NCI-H1417 (cell line): ENCODE data around the gene LRRC9.
"Not testable (repeated sequence)": the region's sequence is repeated elsewhere in the genome, so short reads cannot be mapped to it uniquely, and the experiment has no call there.

ENCODE experiments used
- DNase-seq, 3 experiments: peaks; one replicate each; lab custom pipeline; 2025; lab: John Stamatoyannopoulos, UW

Gene LRRC9

GRCh38 chr14:59919570-59920377 is at the start of gene LRRC9:
LRRC9 (plus strand) TSS chr14:59920144.
- peak in 1 of 3 experiments; percentile 82 for DNase-seq

DNA sequence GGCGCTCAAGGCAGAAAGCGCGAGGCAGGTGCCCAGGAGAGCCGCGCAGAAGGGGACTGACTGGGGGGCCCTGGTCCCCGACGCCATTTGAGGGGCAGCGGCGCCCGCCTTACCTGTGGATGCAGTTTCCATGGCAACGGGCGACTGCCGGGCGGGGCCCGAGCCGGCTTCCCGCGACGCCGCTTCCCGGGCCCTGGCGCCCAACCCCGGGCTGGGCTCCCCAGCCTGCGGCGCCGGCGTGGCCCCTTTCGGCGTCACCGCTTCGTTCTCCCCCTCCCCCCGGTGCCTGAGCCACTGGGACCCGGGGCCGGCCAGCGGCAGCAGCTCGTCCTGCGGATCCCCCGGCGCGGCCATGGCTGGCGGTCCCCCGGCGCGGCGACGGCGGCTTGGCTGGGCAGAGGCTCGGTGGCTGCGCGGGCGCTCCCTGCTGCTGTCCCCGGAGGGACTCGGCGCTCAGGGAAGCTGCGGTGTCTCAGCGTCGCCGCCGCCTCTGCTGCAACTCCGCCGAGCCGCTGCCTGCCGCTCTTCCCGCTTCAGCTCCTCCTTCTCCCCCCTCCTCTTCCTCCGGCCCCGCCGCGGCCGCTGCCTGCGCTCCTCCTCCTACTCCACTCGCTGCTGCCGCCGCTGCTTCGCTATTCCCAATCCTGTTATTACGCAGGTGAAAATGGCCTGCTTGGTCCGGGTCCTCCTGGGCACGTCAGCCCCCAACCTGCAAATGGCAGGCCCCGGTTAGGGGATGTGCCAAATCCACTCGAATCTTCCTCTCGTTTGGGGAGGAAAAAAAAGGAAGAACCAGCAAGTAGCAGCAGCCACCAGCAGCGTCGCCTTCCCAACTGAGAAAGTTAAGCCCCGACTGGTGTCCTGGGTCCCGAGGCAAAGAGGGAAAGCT is 49.4 kb upstream of the LRRC9 start, which contains the start of gene RTN1:
Gene RTN1, minus strand, starts transcription at position 500 of the 889 bp plus-strand sequence. Its CDS starts 146 bp downstream, at position 354.
- peak in 1 of 3 experiments; percentile 79 for DNase-seq

DNA sequence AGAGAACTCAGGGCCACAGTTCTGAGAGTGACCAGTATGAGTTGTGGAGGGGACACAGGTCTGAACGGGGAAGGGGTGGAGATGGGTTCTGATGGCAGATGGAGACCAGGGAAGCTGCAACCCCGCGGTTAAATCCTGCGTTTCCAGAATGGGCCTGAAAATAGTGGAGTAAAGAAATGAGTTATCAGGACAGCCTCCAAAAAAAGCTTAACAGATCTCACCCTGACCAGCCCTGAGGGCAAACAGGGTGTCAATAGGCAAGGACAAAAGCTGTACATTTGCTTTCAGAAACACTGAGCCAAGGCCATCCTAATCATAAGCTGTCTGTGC is 48.8 kb upstream of the LRRC9 start:
- no peak for DNase-seq

- no peak for DNase-seq
These were observed 37.0 kb upstream of the LRRC9 start for GRCh38 chr14:59882957-59883356.

DNA sequence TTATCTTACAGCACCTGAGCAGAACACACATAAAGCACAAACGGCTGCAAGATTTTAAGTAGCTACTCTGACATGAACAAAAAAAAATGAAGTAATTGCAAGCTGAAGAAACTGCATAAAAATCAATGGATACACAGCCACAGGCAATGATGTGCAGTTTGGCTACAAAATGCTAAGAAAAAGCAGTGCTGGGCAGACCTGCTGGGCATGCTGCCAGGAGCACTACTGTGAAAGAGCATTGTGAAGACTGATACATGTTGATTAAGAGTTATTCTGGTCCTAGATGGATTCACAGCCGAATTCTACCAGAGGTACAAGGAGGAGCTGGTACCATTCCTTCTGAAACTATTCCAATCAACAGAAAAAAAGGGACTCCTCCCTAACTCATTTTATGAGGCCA is 29.3 kb upstream of the LRRC9 start:
- DNase-seq, result peak in 1 of 3 experiments; percentile 12

- no peak for DNase-seq
These were observed 24.2 kb upstream of the LRRC9 start for GRCh38 chr14:59895721-59896120.

DNA sequence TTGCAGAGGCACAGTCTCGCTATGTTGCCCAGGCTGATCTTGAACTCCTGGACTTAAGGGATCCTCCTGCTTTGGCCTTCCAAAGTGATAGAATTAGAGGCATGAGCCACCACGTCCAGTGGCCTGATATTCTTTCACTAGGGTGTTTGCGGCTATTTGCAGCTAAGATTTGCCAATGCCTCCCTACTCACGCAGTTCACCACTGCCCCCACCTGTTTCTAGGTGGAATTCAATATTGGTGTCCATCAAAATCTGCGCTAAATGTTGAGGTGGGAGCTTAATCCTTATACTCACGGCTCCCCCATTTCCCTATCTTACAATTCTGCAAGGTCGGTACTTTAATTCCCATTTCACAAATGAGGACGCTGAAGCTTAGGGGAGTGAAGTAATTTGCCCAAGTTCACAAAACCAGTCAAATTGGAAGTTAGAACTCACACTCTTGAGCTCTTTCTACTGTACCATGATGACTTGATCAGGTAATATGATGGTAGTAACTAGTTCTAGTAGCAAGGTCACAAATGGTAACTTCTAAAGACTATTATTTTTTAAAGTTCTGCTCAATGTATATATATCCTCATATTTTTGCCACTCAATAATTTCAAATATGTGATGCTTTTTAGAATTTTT is 22.1 kb upstream of the LRRC9 start:
- DNase-seq, result peak in 1 of 3 experiments; percentile 70

DNA sequence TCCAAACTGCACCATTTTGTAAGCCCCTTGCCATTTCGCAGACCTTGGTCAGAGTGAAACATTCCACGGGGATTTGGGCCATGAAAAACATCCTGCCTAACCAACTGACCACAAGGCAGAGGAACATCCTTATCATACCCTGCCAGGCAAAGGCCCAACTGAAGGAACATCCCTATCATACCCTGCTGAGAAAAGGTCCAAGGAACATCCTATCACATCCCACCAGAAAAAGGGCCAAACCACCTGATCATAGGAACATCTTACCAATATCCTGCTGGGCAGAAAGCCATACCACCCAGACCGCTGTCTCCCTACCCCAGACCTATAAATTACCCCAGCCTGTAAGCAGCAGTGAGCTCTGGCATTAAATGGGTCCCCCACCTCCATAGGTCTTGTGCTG is 19.4 kb upstream of the LRRC9 start:
- DNase-seq, result no peak

DNA sequence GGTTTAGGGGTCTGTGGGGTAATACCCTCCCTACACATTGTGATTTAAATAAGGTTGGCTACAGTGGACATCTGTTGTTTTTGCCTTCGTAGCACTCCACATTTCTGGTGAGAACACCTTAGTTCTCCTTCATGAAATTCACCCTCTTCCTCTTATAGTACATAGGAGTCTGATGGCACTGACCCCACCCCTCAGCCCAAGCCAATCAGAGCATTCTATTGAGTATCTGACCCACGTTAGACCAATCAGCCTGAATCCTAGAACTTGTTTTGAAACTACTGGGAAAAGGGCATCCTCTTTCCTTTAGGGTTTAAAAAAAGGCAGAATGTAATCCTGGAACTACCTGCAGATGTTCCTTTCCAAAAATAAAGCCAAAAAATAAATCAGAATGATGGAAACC is 15.8 kb upstream of the LRRC9 start:
- no peak for DNase-seq

DNA sequence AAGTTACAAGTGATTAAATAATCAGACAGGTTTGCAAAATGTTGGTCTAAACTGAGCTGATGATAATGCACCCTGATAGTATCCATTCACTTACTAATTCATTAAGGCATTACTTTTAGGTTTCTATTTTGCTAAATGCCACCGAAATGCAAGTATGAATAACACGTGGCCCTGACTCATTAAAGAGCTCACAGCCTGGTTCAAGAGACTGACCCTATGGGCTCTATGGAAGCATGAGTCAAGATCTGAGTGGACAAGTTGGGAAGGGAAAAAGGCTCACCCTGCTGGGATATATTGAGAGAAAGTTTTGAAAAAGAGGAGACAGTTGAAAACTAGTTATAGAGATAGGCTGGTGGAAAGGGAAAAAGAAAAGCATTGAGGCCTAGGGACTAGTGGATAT is 14.8 kb upstream of the LRRC9 start:
- no peak for DNase-seq

- no peak for DNase-seq
These were observed 7.5 kb upstream of the LRRC9 start for GRCh38 chr14:59912443-59912842.

DNA sequence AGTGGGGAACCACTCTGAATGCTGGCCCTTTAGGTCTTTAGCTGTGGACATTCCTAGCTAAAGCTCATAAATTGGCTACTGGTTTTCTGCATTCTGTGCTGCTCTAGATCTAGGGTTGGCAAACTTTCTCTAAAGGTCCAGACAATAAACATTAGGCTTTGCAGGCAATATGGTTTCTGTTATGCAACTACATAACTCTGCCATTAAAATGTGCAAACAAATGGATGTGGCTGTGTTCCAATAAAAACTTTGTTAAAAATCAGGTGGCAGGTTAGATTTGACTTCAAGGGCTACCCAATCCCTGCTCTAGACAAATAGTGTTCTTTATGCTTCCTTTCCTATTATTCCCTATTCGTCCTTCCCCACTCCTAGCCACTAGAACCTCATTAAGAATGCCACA is 6.8 kb upstream of the LRRC9 start:
- no peak for DNase-seq

DNA sequence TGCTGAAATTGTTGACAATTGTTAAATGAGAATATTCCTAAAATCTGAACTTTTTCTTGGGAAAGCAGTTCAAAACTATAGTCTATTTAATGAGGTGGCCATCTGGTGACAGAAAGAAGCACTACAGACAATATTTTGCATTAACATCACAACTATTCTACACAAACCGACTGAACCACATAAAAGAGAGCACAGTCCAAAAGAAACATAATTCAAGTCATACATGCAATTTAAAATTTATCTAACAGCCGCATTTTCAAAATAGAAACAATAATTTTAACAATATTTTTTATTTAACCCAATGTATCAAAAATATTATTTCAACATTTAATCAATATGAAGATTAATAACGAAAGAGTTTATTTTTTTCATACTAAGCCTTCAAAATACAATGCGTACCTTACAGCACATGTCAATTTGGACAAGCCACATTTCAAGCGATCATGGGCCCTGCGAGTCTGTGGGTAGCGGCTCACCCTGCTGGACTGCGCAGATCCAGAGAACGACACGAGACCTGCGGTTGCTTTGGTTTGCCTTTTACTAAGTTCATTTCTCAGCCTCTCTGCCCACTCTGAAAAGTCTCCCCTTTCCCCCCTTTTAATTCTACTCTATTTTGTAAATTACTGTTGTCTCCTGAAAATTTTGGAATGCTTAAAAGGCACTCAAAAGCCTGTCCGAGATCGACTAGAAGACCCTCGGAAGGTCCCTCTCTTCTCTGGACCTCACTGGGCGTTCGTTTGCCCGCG is 947 bp upstream of the LRRC9 start:
- peak in 1 of 3 experiments; percentile 56 for DNase-seq

DNA sequence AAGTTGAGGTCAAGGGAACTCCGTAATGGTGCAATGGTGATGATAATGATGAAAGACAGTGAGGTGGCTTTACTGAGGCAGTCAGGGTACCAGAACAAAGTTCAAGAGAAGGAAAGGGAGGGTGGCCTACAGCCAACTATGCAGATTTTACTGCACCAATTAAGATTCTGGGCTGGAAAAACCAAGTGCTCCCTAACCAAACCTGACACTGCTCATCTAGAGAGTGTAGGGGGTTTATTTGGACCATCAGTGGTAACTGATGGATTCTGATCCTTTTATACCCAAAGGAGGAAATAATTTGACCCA is 387 bp downstream of the LRRC9 start:
- DNase-seq, result no peak

DNA sequence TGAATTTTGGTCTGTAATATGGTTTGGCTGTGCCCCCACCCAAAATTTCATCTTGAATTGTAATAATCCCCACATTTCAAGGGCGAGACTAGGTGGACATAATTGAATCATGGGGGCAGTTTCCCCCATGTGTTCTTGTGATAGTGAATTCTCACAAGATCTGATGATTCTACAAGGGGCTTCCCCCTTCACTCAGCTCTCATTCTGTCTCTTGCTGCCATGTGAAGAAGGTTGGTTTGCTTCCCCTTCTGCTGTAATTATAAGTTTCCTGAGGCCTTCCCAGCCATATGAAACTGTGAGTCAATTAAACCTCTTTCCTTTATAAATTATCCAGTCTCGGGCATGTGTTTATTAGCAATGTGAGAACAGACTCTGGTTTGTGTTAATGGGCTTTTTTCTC is 5.9 kb downstream of the LRRC9 start:
- no peak for DNase-seq

GRCh38 chr14:59926534-59926933 is 6.6 kb downstream of the LRRC9 start:
- no peak for DNase-seq

GRCh38 chr14:59931237-59931636 is 11.3 kb downstream of the LRRC9 start:
- DNase-seq, result no peak

DNA sequence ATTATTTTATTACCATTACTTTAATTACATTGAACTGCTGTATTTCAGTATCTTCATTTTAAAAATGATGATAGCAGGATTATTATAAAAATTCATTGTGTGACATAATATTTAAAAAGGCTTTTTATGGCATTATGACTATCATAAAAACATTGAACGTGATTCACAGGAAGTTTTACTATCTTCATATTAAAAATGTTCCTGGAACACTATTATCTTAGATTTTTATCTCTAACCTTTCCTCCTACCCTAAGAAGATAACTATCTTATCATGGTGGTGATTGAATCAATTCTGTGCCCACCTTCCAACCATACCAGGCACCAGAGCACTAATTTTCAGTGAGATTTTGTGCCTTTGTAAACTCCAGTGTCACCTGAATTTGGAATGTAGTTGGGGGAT is 16.2 kb downstream of the LRRC9 start:
- no peak for DNase-seq

- no peak for DNase-seq
These were observed 19.9 kb downstream of the LRRC9 start for GRCh38 chr14:59939828-59940227.

GRCh38 chr14:59942296-59942862 is 22.4 kb downstream of the LRRC9 start:
- not testable (repeated sequence) for DNase-seq

- DNase-seq, result no peak
These were observed 25.0 kb downstream of the LRRC9 start for GRCh38 chr14:59944909-59945308.

DNA sequence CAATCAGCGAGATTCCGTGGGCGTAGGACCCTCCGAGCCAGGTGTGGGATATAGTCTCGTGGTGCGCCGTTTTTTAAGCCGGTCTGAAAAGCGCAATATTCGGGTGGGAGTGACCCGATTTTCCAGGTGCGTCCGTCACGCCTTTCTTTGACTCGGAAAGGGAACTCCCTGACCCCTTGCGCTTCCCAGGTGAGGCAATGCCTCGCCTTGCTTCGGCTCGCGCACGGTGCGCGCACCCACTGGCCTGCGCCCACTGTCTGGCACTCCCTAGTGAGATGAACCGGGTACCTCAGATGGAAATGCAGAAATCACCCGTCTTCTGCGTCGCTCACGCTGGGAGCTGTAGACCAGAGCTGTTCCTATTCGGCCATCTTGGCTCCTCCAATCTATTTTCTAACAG is 32.2 kb downstream of the LRRC9 start:
- not testable (repeated sequence) for DNase-seq
